ENCODE measurements around the gene FBXO31. TPM values are rescaled to one million over a fixed set of nuclear protein-coding genes. Genes with fewer than 3 reads are reported as not detected.

Gene FBXO31
- total RNA-seq, 1 donor from 2014 or later = 29.9 TPM

GRCh38 chr16:87317750-87318644 is 65.6 kb downstream of the FBXO31 start:
- intact Hi-C loops (cut with DNase I) = no loop called here
- Histone ChIP-seq H3K4me1 (peaks cover 13% of the 10 kb centered on the region), H3K4me3 (peak overlapping the region; percentile 100), H3K27ac (peak overlapping the region; percentile 97), H3K9me3 (no peaks in the 10 kb centered on the region), H3K27me3 (no peaks in the 10 kb centered on the region), H3K36me3 (no peaks in the 10 kb centered on the region)
- DNase-seq (peak; percentile 80), ATAC-seq (peak; percentile 53)
- no peak for TF ChIP-seq CTCF (IDR thresholded peaks at IDR 0.05)

- Histone ChIP-seq H3K4me3 (peak within 1 kb of the TSS; percentile 100), H3K9me3 (no peaks in the 10 kb centered on the region), H3K4me1 (peaks cover 13% of the 10 kb centered on the region), H3K36me3 (no peaks in the 10 kb centered on the region), H3K27me3 (no peaks in the 10 kb centered on the region), H3K27ac (peak within 1 kb of the TSS; percentile 97)
- peak; percentile 96 for DNase-seq
- TF ChIP-seq CTCF (IDR thresholded peaks at IDR 0.05) = peak; percentile 68
- ATAC-seq = peak; percentile 97
- intact Hi-C loops (cut with DNase I) = no loop called here
These were observed 66.4 kb downstream of the FBXO31 start, which contains the start of gene C16orf95 for GRCh38 chr16:87316923-87317749. C16orf95 (minus strand) TSS chr16:87317392; CDS start chr16:87317242, 150 bp downstream.

GRCh38 chr16:87316450-87316922 is 67.1 kb downstream of the FBXO31 start:
- intact Hi-C loops (cut with DNase I) = no loop called here
- ATAC-seq = no peak

GRCh38 chr16:87314990-87315420 is 68.6 kb downstream of the FBXO31 start:
- H3K4me3 ChIP-seq = no peak overlapping the region
- no peaks in the 10 kb centered on the region for H3K9me3 ChIP-seq
- intact Hi-C loops (cut with DNase I) = no loop called here
- ATAC-seq (no peak), DNase-seq (no peak)
- peaks cover 13% of the 10 kb centered on the region for H3K4me1 ChIP-seq
- no peak for TF ChIP-seq CTCF (IDR thresholded peaks at IDR 0.05)
- H3K27me3 ChIP-seq = no peaks in the 10 kb centered on the region
- H3K27ac ChIP-seq = no peak overlapping the region
- no peaks in the 10 kb centered on the region for H3K36me3 ChIP-seq

More at GRCh38 chr16:87316450-87316922, 67.1 kb downstream of the FBXO31 start:
- Histone ChIP-seq H3K27ac (peak overlapping the region; percentile 97), H3K36me3 (no peaks in the 10 kb centered on the region), H3K4me3 (peak overlapping the region; percentile 100), H3K27me3 (no peaks in the 10 kb centered on the region), H3K9me3 (no peaks in the 10 kb centered on the region), H3K4me1 (peaks cover 13% of the 10 kb centered on the region)
- TF ChIP-seq CTCF (IDR thresholded peaks at IDR 0.05) = no peak
- DNase-seq = no peak

- no peak for ATAC-seq
- H3K4me3 ChIP-seq = no peak overlapping the region
- no peak for DNase-seq
- peaks cover 3% of the 10 kb centered on the region for H3K4me1 ChIP-seq
- intact Hi-C loops (cut with DNase I) = no loop called here
- H3K36me3 ChIP-seq = no peaks in the 10 kb centered on the region
- H3K27ac ChIP-seq = no peak overlapping the region
- H3K9me3 ChIP-seq = no peaks in the 10 kb centered on the region
- no peaks in the 10 kb centered on the region for H3K27me3 ChIP-seq
- no peak for TF ChIP-seq CTCF (IDR thresholded peaks at IDR 0.05)
These were observed 71.6 kb downstream of the FBXO31 start for GRCh38 chr16:87312008-87312407.

All from upper lobe of right lung (tissue), 1 donor.